NCI-H2227 treated with DMSO at 0.1 percent for 48 hours (cell line): ENCODE measurements around the gene RGS7.
"Not testable (repeated sequence)": the region's sequence is repeated elsewhere in the genome, so short reads cannot be mapped to it uniquely, and the experiment has no call there.

Experiments
- DNase-seq: peaks from one replicate; lab custom pipeline; 2025; lab: John Stamatoyannopoulos, UW

RGS7 gene

GRCh38 chr1:240829487-240829886 is 527.5 kb downstream of the RGS7 start:
- no peak for DNase-seq

- DNase-seq, result no peak
Observed at GRCh38 chr1:240827786-240828185, 529.2 kb downstream of the RGS7 start.

GRCh38 chr1:240824238-240824637 is 532.8 kb downstream of the RGS7 start:
- DNase-seq, result no peak

GRCh38 chr1:240823357-240823756 is 533.6 kb downstream of the RGS7 start:
- DNase-seq, result no peak

- no peak for DNase-seq
Observed at GRCh38 chr1:240821925-240822324, 535.1 kb downstream of the RGS7 start.

- no peak for DNase-seq
Observed at GRCh38 chr1:240820816-240821215, 536.2 kb downstream of the RGS7 start.

GRCh38 chr1:240816472-240816871 is 540.5 kb downstream of the RGS7 start:
- DNase-seq, result no peak

GRCh38 chr1:240813720-240814119 is 543.3 kb downstream of the RGS7 start:
- DNase-seq, result no peak

GRCh38 chr1:240811256-240811655 is 545.7 kb downstream of the RGS7 start:
- no peak for DNase-seq

- no peak for DNase-seq
Observed at GRCh38 chr1:240808381-240808780, 548.6 kb downstream of the RGS7 start.

- DNase-seq, result no peak
Observed at GRCh38 chr1:240806200-240806745, 550.7 kb downstream of the RGS7 start.

GRCh38 chr1:240804475-240804874 is 552.5 kb downstream of the RGS7 start:
- no peak for DNase-seq

- DNase-seq, result no peak
Observed at GRCh38 chr1:240803151-240803550, 553.9 kb downstream of the RGS7 start.

- no peak for DNase-seq
Observed at GRCh38 chr1:240802271-240802670, 554.7 kb downstream of the RGS7 start.

- DNase-seq, result no peak
Observed at GRCh38 chr1:240801442-240801841, 555.6 kb downstream of the RGS7 start.

- DNase-seq, result no peak
Observed at GRCh38 chr1:240800291-240800690, 556.7 kb downstream of the RGS7 start.

GRCh38 chr1:240797050-240797449 is 560.0 kb downstream of the RGS7 start:
- DNase-seq, result no peak

- DNase-seq, result no peak
Observed at GRCh38 chr1:240794046-240794843, 562.8 kb downstream of the RGS7 start.

- no peak for DNase-seq
Observed at GRCh38 chr1:240792915-240793529, 564.0 kb downstream of the RGS7 start.

GRCh38 chr1:240790856-240791255 is 566.1 kb downstream of the RGS7 start:
- no peak for DNase-seq

- DNase-seq, result no peak
Observed at GRCh38 chr1:240786880-240787279, 570.1 kb downstream of the RGS7 start.

GRCh38 chr1:240784776-240785175 is 572.2 kb downstream of the RGS7 start:
- DNase-seq, result no peak

GRCh38 chr1:240783728-240784137 is 573.3 kb downstream of the RGS7 start:
- DNase-seq, result not testable (repeated sequence)
